Naive thymus-derived CD4-positive, alpha-beta T cell (primary cell): ENCODE results near the gene BAD. TPM values are rescaled to one million over a fixed set of nuclear protein-coding genes. Genes with fewer than 3 reads are reported as not detected.
A peak's percentile ranks its signal among the peaks of the same experiment; 100 is the strongest.

Experiments
- ATAC-seq: fragments of 150-1000 bp; cut with Tn5 transposase; 2 replicates; pipeline ENCODE4 v1.10.0; 2021; ENCODE audit warnings: mild to moderate bottlenecking, moderate library complexity
- CTCF ChIA-PET: fragments of 350-600 bp; sonication (Branson Sonifier 250); formaldehyde crosslinking; loops from one replicate; lab custom pipeline; 2021; ENCODE audit warnings: antibody characterized with exemption; lab: Charles Lee
- POLR2A ChIA-PET: fragments of 350-600 bp; sonication (Branson Sonifier 250); formaldehyde crosslinking; loops from one replicate; lab custom pipeline; 2021; ENCODE audit warnings: antibody characterized with exemption, inconsistent platforms; lab: Charles Lee
- DNase-seq, 9 donors: peaks; one replicate each; pipeline versions ENCODE4 v3.0.0 to v3.0.0-alpha.2; 2020 to 2022; ENCODE audit warnings: mixed read lengths in 1 of 9
- H3K27ac ChIP-seq: one replicate; pipeline ENCODE4 v1.7.0; 2013; ENCODE audit warnings: mild to moderate bottlenecking, low read depth, low read length, moderate library complexity
- H3K27me3 ChIP-seq, 2 donors: one replicate each; pipeline ENCODE4 v1.7.0; 2013; ENCODE audit warnings: low read length in 2 of 2, mild to moderate bottlenecking in 2 of 2, moderate library complexity in 2 of 2; ENCODE audit not compliant: control insufficient read depth in 2 of 2, insufficient read depth in 2 of 2
- H3K36me3 ChIP-seq, 3 experiments: 1 replicate in 2 of 3; 2 replicates in 1 of 3; pipeline ENCODE4 v1.7.0; 2013; ENCODE audit warnings: low read length in 3 of 3, mild to moderate bottlenecking in 3 of 3, moderate library complexity in 1 of 3; ENCODE audit not compliant: insufficient read depth in 3 of 3, control insufficient read depth in 2 of 3
- H3K4me1 ChIP-seq, 2 donors: one replicate each; pipeline ENCODE4 v1.7.0; 2013; ENCODE audit warnings: low read length in 2 of 2, mild to moderate bottlenecking in 2 of 2, moderate library complexity in 1 of 2; ENCODE audit not compliant: control insufficient read depth in 2 of 2, insufficient read depth in 2 of 2
- H3K4me3 ChIP-seq: 2 replicates; pipeline ENCODE4 v1.7.0; 2013; ENCODE audit warnings: mild to moderate bottlenecking, low read length
- H3K9me3 ChIP-seq, 3 experiments: 1 replicate in 2 of 3; 2 replicates in 1 of 3; pipeline ENCODE4 v1.7.0; 2013; ENCODE audit warnings: low read length in 3 of 3; ENCODE audit not compliant: control insufficient read depth in 2 of 3
- H3K27ac Mint-ChIP-seq, 9 donors: one replicate each; pipeline ENCODE4 v1.8.0; 2020 to 2022; ENCODE audit warnings: mixed read lengths in 9 of 9, mild to moderate bottlenecking in 8 of 9, moderate library complexity in 5 of 9, inconsistent platforms in 2 of 9
- H3K27me3 Mint-ChIP-seq, 5 donors: one replicate each; pipeline ENCODE4 v1.8.0; 2021 to 2022; ENCODE audit warnings: mixed read lengths in 5 of 5, mild to moderate bottlenecking in 1 of 5
- H3K36me3 Mint-ChIP-seq, 5 donors: one replicate each; pipeline ENCODE4 v1.8.0; 2020 to 2022; ENCODE audit warnings: mixed read lengths in 5 of 5, mild to moderate bottlenecking in 3 of 5, inconsistent platforms in 1 of 5
- H3K4me1 Mint-ChIP-seq, 7 donors: one replicate each; pipeline ENCODE4 v1.8.0; 2020 to 2022; ENCODE audit warnings: mixed read lengths in 7 of 7, mild to moderate bottlenecking in 3 of 7, inconsistent platforms in 1 of 7
- H3K4me3 Mint-ChIP-seq, 10 donors: one replicate each; pipeline ENCODE4 v1.8.0; 2020 to 2022; ENCODE audit warnings: mild to moderate bottlenecking in 10 of 10, mixed read lengths in 10 of 10, moderate library complexity in 6 of 10, inconsistent platforms in 2 of 10
- H3K9me3 Mint-ChIP-seq, 11 donors: one replicate each; pipeline ENCODE4 v1.8.0; 2020 to 2022; ENCODE audit warnings: mixed read lengths in 11 of 11, mild to moderate bottlenecking in 4 of 11, inconsistent platforms in 1 of 11, moderate library complexity in 1 of 11
- intact Hi-C, 2 donors: fragments of 100-400 bp; cut with micrococcal nuclease; formaldehyde crosslinking; loops; one replicate each; pipeline ENCODE4 v1.15.1; 2023
- polyA plus RNA-seq, 2 donors: library from polyadenylated mRNA; unstranded; fragments of 300-500 nt; fragmentation: Illumina TruSeq; gene quantifications; one replicate each; pipeline ENCODE4 v1.2.3, GENCODE V29; 2021
- total RNA-seq, 6 experiments: library from RNA in 5 of 6; stranded (reverse) in 5 of 6; gene quantifications; 1 replicate in 5 of 6; 2 replicates in 1 of 6; pipeline ENCODE4 v1.2.3 and lab custom pipeline; 2021 to 2026

Gene BAD
- total and polyA plus RNA-seq, 7 experiments from 2014 or later, result 17.5 to 41.1 (median 25.9) TPM

DNA sequence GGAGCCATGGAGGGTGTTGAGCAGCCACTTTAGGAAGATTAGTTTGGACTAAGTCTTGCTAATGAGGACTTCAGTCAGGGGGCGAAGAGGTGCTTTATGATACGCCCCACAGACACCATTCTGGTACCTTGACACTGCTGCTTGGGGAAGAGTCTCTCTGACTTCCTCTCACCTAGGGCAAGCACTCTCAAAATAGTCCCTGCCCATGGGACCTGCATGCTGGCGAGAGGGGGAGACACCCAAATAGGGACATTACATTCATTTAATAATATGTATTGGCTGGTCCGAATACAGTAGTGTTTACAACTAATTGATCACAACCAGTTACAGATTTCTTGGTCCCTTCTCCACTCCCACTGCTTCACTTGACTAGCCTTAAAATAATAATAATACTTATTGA lies 11.3 kb upstream of the BAD start:
- peaks cover 20 to 30% (median 20%) of the 10 kb centered on the region in 7 donors for H3K4me1 Mint-ChIP-seq

GRCh38 chr11:64294774-64295173 lies 10.3 kb upstream of the BAD start:
- no peak overlapping the region for H3K4me3 Mint-ChIP-seq
- no peak overlapping the region for H3K4me3 ChIP-seq

More for the DNA sequence above, 11.3 kb upstream of the BAD start:
- H3K9me3 Mint-ChIP-seq, result peaks cover 0 to 3% (median 0%) of the 10 kb centered on the region in 11 donors
- H3K4me3 Mint-ChIP-seq, result no peak overlapping the region
- no peak overlapping the region for H3K27ac Mint-ChIP-seq
- DNase-seq (no peak), ATAC-seq (no peak)
- H3K4me3 ChIP-seq, result no peak overlapping the region
- H3K27ac ChIP-seq, result no peak overlapping the region
- ChIA-PET CTCF (interaction anchor here (0.7 to 0.9 kb wide), 2 partner anchors 26 to 92 kb away, joined by 3 to 4 read pairs; no protein-coding TSS in a partner anchor), POLR2A (interaction anchor here (0.9 kb wide), 1 partner anchor 9 kb away, joined by 3 read pairs; no protein-coding TSS in a partner anchor)
- no peaks in the 10 kb centered on the region for H3K36me3 ChIP-seq
- no peaks in the 10 kb centered on the region for H3K9me3 ChIP-seq
- intact Hi-C loops, result no loop called here
- H3K36me3 Mint-ChIP-seq, result peaks cover 0 to under 1% (median 0%) of the 10 kb centered on the region in 5 donors
- H3K4me1 ChIP-seq, result peaks cover 11 to 19% of the 10 kb centered on the region in 2 donors
- peaks cover 58 to 86% (median 69%) of the 10 kb centered on the region in 5 donors for H3K27me3 Mint-ChIP-seq
- H3K27me3 ChIP-seq, result peaks cover 3 to 29% of the 10 kb centered on the region in 2 donors

DNA sequence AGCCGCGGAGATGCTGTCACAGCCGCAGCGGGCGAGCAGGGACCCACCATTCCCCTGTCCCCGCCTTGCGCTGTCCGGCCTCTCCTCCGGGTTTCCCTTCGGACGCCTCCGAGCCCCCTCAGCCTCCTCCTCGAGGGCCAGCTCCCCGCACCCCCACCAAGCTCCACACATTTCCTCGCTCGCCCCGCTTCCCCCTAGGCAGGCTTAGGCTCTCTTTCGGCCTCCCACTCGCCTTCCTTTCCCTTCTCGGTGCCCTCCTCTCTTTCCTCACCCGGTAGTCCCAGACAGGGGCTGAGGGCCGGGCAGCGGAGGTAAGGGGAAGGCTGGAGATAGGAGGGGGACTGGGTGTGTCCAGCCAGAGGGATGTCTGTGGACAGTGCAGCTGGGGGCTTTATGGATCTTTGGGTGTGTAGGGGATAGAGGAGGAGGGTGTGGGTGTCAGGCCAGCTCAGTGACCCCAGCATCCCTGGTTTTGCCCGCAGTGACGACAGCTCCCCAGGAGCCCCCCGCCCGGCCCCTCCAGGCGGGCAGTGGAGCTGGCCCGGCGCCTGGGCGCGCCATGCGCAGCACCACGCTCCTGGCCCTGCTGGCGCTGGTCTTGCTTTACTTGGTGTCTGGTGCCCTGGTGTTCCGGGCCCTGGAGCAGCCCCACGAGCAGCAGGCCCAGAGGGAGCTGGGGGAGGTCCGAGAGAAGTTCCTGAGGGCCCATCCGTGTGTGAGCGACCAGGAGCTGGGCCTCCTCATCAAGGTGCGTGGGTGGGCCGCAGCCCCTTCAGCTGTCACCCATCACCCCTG lies 8.2 kb upstream of the BAD start:
- DNase-seq (no peak), ATAC-seq (no peak)
- Mint-ChIP-seq H3K4me1 (peaks cover 9 to 13% (median 10%) of the 10 kb centered on the region in 7 donors), H3K36me3 (peaks cover 0 to 3% (median 0%) of the 10 kb centered on the region in 5 donors), H3K4me3 (peak overlapping the region in 9 of 10 donors; percentile 36 to 83 (median 66)), H3K27me3 (peaks cover 45 to 65% (median 51%) of the 10 kb centered on the region in 5 donors), H3K27ac (peak overlapping the region in 1 of 9 donors; percentile 43), H3K9me3 (peaks cover 0 to 2% (median 0%) of the 10 kb centered on the region in 11 donors)
- peaks cover 0 to 15% of the 10 kb centered on the region in 2 donors for H3K27me3 ChIP-seq
- ChIA-PET POLR2A (interaction anchor here (1.1 to 1.3 kb wide), 2 partner anchors 8 to 107 kb away, joined by 3 to 6 read pairs; partner anchors contain the start of genes BAD and STIP1), CTCF (interaction anchor here (0.5 kb wide), 1 partner anchor 88 kb away, joined by 3 read pairs; no protein-coding TSS in a partner anchor)
- no peaks in the 10 kb centered on the region for H3K36me3 ChIP-seq
- no peak overlapping the region for H3K27ac ChIP-seq
- no peaks in the 10 kb centered on the region for H3K4me1 ChIP-seq
- no peaks in the 10 kb centered on the region for H3K9me3 ChIP-seq
- intact Hi-C loops, result loop anchor here in 1 of 2 donors (1.0 kb wide), 1 partner anchor 9 kb away; no protein-coding TSS in a partner anchor
- no peak overlapping the region for H3K4me3 ChIP-seq

More at GRCh38 chr11:64294774-64295173, 10.3 kb upstream of the BAD start:
- no peak overlapping the region for H3K27ac ChIP-seq
- H3K27me3 Mint-ChIP-seq, result peaks cover 57 to 84% (median 64%) of the 10 kb centered on the region in 5 donors
- peaks cover 3 to 24% of the 10 kb centered on the region in 2 donors for H3K27me3 ChIP-seq
- peak overlapping the region in 1 of 9 donors; percentile 20 for H3K27ac Mint-ChIP-seq
- no peak for ATAC-seq
- H3K9me3 Mint-ChIP-seq, result peaks cover 0 to 4% (median 0%) of the 10 kb centered on the region in 11 donors
- DNase-seq, result no peak
- peaks cover 0 to 3% (median 0%) of the 10 kb centered on the region in 5 donors for H3K36me3 Mint-ChIP-seq
- ChIA-PET CTCF (interaction anchor here (0.9 kb wide), 1 partner anchor 91 kb away, joined by 4 read pairs; no protein-coding TSS in a partner anchor), POLR2A (interaction anchor here (0.6 to 0.7 kb wide), 2 partner anchors 68 to 104 kb away, joined by 3 read pairs; no protein-coding TSS in a partner anchor)
- peaks cover 1 to 9% of the 10 kb centered on the region in 2 donors for H3K4me1 ChIP-seq
- peaks cover 12 to 23% (median 18%) of the 10 kb centered on the region in 7 donors for H3K4me1 Mint-ChIP-seq
- H3K9me3 ChIP-seq, result no peaks in the 10 kb centered on the region
- intact Hi-C loops, result no loop called here
- no peaks in the 10 kb centered on the region for H3K36me3 ChIP-seq

DNA sequence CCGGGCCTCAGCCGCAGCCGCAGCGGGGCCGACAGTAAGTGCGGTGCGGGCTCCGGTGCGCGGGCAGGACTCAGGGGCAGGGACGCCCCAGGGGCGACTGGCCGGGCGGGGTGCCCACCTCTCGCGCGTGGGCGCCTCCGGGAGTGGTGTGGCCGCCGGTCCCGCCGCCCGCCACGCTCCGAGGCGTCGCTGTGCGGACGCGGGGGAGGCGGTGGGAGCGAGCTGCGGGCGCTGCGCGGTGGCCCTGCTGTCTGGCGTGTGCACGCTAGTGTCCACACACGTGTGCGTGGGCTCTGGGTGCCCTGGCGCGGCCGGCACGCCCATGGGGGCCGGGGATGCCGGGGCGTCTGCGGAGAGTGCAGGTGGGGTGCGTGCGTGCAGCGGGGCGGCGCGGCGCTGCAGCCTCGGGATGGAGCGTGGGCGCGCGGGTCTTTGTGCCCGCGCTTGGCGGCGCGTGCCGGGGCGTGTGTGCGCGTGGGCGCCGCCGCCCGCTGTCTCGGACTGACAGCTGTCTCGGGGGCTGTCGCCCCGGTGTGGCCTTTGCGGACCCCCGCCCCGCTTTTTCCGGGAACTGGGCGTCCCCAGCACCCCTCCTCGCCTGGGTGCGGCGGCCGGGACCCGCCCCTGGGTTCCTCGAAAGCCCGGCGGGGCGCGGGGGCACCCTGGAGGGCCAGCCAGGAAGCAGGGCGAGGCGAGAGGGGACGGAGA lies 7.4 kb upstream of the BAD start:
- Histone ChIP-seq H3K36me3 (no peaks in the 10 kb centered on the region), H3K27me3 (peaks cover 0 to 11% of the 10 kb centered on the region in 2 donors), H3K4me3 (no peak overlapping the region), H3K9me3 (no peaks in the 10 kb centered on the region), H3K27ac (no peak overlapping the region), H3K4me1 (no peaks in the 10 kb centered on the region)
- ChIA-PET POLR2A (interaction anchor here (1.3 kb wide), 1 partner anchor 106 kb away, joined by 6 read pairs; the partner anchor contains the start of gene STIP1), CTCF (no interaction called here)
- peaks cover 5 to 11% (median 8%) of the 10 kb centered on the region in 7 donors for H3K4me1 Mint-ChIP-seq
- H3K27me3 Mint-ChIP-seq, result peaks cover 39 to 57% (median 43%) of the 10 kb centered on the region in 5 donors
- ATAC-seq, result peak; percentile 57
- peaks cover 0 to 2% (median 0%) of the 10 kb centered on the region in 11 donors for H3K9me3 Mint-ChIP-seq
- no peak overlapping the region for H3K27ac Mint-ChIP-seq
- H3K4me3 Mint-ChIP-seq, result peak overlapping the region in 3 of 10 donors; percentile 57 to 83 (median 77)
- H3K36me3 Mint-ChIP-seq, result peaks cover 0 to 3% (median 0%) of the 10 kb centered on the region in 5 donors
- intact Hi-C loops, result loop anchor here in 1 of 2 donors (1.0 kb wide), 1 partner anchor 9 kb away; no protein-coding TSS in a partner anchor
- peak in 3 of 9 donors; percentile 25 to 28 (median 27) for DNase-seq

DNA sequence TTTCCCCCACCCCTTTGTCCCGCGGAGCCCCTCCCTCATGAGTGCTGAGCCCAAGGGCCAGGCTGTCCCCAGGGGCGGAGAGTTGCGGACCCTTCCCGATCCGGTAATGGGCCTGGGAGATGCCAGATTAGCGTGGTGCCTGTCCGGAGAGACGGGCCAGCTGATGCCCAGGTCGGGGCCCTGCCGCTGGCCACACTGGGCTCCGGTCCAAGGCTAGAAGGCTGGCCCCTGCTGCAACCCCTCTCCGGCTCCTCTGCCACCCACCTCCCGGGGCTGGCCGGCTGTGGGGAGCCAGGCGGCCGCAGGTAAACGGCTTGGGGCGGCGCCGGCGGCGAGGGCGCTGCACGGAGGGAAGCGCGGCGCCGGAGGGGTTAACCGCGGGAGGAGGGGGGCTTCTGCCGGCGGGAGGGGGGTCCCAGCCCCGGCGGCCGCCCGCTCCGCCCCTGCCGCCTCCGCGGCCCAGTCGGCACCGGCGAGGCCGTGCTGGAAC lies 6.8 kb upstream of the BAD start, which contains the start of gene KCNK4:
TSS of gene KCNK4 (plus strand) at position 41 of the 490 bp plus-strand sequence. CDS start 1,717 bp downstream, outside the sequence.
- peaks cover 0 to 3% (median 0%) of the 10 kb centered on the region in 5 donors for H3K36me3 Mint-ChIP-seq
- Histone ChIP-seq H3K4me3 (no peak within 1 kb of the TSS), H3K27me3 (peaks cover 0 to 9% of the 10 kb centered on the region in 2 donors), H3K9me3 (no peaks in the 10 kb centered on the region), H3K27ac (no peak within 1 kb of the TSS), H3K4me1 (peaks cover 0 to under 1% of the 10 kb centered on the region in 2 donors), H3K36me3 (no peaks in the 10 kb centered on the region)
- H3K27me3 Mint-ChIP-seq, result peaks cover 35 to 51% (median 37%) of the 10 kb centered on the region in 5 donors
- DNase-seq (no peak), ATAC-seq (no peak)
- H3K4me3 Mint-ChIP-seq, result peak within 1 kb of the TSS; percentile 28 to 88 (median 66)
- peak within 1 kb of the TSS in 2 of 9 donors; percentile 41 to 50 for H3K27ac Mint-ChIP-seq
- peaks cover 0 to 2% (median 0%) of the 10 kb centered on the region in 11 donors for H3K9me3 Mint-ChIP-seq
- peaks cover 11 to 17% (median 14%) of the 10 kb centered on the region in 7 donors for H3K4me1 Mint-ChIP-seq
- CTCF ChIA-PET, result no interaction called here
- intact Hi-C loops, result no loop called here
- POLR2A ChIA-PET, result no interaction called here
